Ishikawa (cell line): ENCODE results near the gene PHF2.

Source experiments
- CEBPB ChIP-seq: IDR thresholded peaks from 2 replicates; pipeline ENCODE4 v1.6.1; 2012
- CREB1 ChIP-seq: IDR thresholded peaks from 2 replicates; pipeline ENCODE4 v1.6.1; 2012; ENCODE audit warnings: low read depth
- EP300 ChIP-seq: IDR thresholded peaks from 2 replicates; pipeline ENCODE4 v1.6.1; 2012; ENCODE audit warnings: borderline replicate concordance
- FOXM1 ChIP-seq: IDR thresholded peaks from 2 replicates; pipeline ENCODE4 v1.6.1; 2012; ENCODE audit warnings: low read depth, borderline replicate concordance
- MAX ChIP-seq: IDR thresholded peaks from 2 replicates; pipeline ENCODE4 v1.6.1; 2012
- NFIC ChIP-seq: IDR thresholded peaks from 2 replicates; pipeline ENCODE4 v1.6.1; 2012
- YY1 ChIP-seq: IDR thresholded peaks from 2 replicates; pipeline ENCODE4 v1.6.1; 2012; ENCODE audit warnings: low read depth

DNA sequence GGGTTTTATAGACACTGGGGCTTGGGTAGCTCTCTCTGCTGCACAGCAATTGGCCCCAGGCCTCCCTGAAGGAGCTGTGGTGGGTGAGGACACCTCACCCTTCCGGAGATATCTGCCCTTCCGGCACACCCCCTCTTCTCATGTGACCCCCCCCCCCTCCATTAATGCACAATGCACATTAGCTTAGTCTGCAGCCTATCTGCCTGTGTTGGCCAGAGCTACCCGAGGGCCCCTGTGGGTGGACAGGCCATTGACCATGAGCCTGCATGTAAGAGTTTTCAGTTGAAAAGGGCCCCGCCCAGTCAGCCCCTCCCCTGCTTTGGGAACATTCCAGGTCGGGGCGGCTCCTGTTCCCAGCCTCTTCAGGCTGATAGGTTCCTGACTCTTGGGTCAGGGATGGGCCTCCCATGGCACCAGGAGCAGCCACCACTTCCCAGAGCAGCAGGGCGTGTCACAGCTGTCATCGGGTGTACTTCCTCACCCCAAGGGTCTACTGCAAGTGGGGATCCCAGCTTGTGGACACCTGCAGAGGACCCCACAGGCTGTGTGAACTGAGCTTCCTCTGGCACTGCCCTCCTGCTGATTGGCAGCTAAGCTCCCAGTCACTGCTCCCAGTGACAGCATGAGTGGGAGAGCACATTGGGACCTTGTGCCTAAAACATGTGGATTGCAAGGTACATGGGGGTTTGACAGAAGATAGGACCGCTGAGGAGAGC is 17.8 kb downstream of the PHF2 start:
- TF ChIP-seq MAX (peak; percentile 44), NFIC (no peak; the same call in 1 of the 2 replicates), CREB1 (no peak), FOXM1 (no peak), EP300 (no peak), YY1 (no peak), CEBPB (no peak)
